Measurements from ENCODE around the gene ZNF710. TPM values are rescaled to one million over a fixed set of nuclear protein-coding genes. Genes with fewer than 3 reads are reported as not detected.

Gene ZNF710
- total and polyA plus RNA-seq, 2 of the 8 experiments (the other 6 are each of a cell fraction or from before 2014, with no cell fraction given) = 10.5 to 24.0 TPM

- no peak for FAIRE-seq
- H3K4me3 ChIP-seq (ENCODE audit: extremely low read depth in 1 of 4, insufficient read depth in 2 of 4, low read depth in 3 of 4, low read length in 4 of 4) = no peak overlapping the region
- H2AK5ac ChIP-seq (ENCODE audit: low read depth, low read length) = no peak overlapping the region
- no peak overlapping the region for H3K4ac ChIP-seq (replicated peaks; ENCODE audit: insufficient read length, low read depth, low read length)
- H2BK5ac ChIP-seq (ENCODE audit: low read depth, low read length) = no peak overlapping the region
- WGBS, 2 experiments (ENCODE audit: extremely low coverage in 1 of 2, insufficient coverage in 1 of 2, insufficient read length in 1 of 2, insufficient replicate concordance in 2 of 2, low coverage in 1 of 2, low lambda C conversion rate in 2 of 2, missing lambda C conversion rate in 1 of 2) = 89% methylated on average over 12 of the region's 12 CpGs; no CpG with 5 or more reads in 1 of the 2 experiments
- H3K9me3 ChIP-seq (ENCODE audit: insufficient read depth in 2 of 2, low read depth in 1 of 2, low read length in 1 of 2) = no peaks in the 10 kb centered on the region
- H3K14ac ChIP-seq (ENCODE audit: insufficient read length) = no peak overlapping the region
- H3K27me3 ChIP-seq (replicated peaks in 1 of 4; ENCODE audit: control insufficient read depth in 3 of 4, extremely low read depth in 1 of 4, insufficient read depth in 3 of 4, low read length in 3 of 4) = no peaks in the 10 kb centered on the region
- no peaks in the 10 kb centered on the region for H3K79me2 ChIP-seq (ENCODE audit: control insufficient read depth in 1 of 2, insufficient read depth in 2 of 2, low read length in 2 of 2)
- H3K18ac ChIP-seq (ENCODE audit: extremely low read depth, low read length) = no peak overlapping the region
- H4K5ac ChIP-seq (ENCODE audit: insufficient read length, low read depth, low read length) = no peak overlapping the region
- DNase-seq (ENCODE audit: low read depth in 1 of 2, low spot score in 2 of 2) = no peak
- no peak overlapping the region for H4K91ac ChIP-seq (replicated peaks; ENCODE audit: insufficient read length, low read length)
- POLR2A ChIA-PET (ENCODE audit: partially characterized antibody) = no interaction called here
- H3K9ac ChIP-seq (replicated peaks in 1 of 4; ENCODE audit: extremely low read depth in 1 of 4, low read depth in 3 of 4, low read length in 3 of 4) = no peak overlapping the region; a peak in 2 of 7 replicates
- no peak overlapping the region for H2AFZ ChIP-seq (ENCODE audit: low read length)
- 0 out of 2 replicates have a peak, but pooled peaks cover 1% of the 10 kb centered on the region for H3K79me1 ChIP-seq (ENCODE audit: low read depth, low read length)
- H2BK120ac ChIP-seq (replicated peaks; ENCODE audit: low read depth, low read length) = no peak overlapping the region
- H3K4me1 ChIP-seq (replicated peaks in 1 of 4; ENCODE audit: control insufficient read depth in 3 of 4, insufficient read depth in 4 of 4, low read length in 3 of 4) = peaks cover 4 to 6% (median 5%) of the 10 kb centered on the region in 4 experiments; a peak in 5 of 7 replicates
- H2BK20ac ChIP-seq (ENCODE audit: low read length) = no peak overlapping the region
- H2BK15ac ChIP-seq (ENCODE audit: low read length) = no peak overlapping the region
- no peak overlapping the region for H3K27ac ChIP-seq (ENCODE audit: low read depth, low read length)
- peaks cover 0 to 10% (median 0%) of the 10 kb centered on the region in 4 experiments; a peak in 4 of 8 replicates for H3K36me3 ChIP-seq (ENCODE audit: control insufficient read depth in 2 of 4, insufficient read depth in 4 of 4, low read length in 3 of 4)
- H3K4me2 ChIP-seq (ENCODE audit: insufficient read depth in 1 of 2, low read depth in 2 of 2, low read length in 2 of 2) = no peak overlapping the region
- no peak overlapping the region for H2BK12ac ChIP-seq (ENCODE audit: low read depth, low read length)
- H3K56ac ChIP-seq (replicated peaks; ENCODE audit: insufficient read length, low read depth, low read length) = no peak overlapping the region
- TF ChIP-seq BACH1 (IDR thresholded peaks at IDR 0.05; ENCODE audit: low read length) = no peak
- TF ChIP-seq SP1 (IDR thresholded peaks at IDR 0.05; ENCODE audit: low read depth, low read length) = no peak
- TF ChIP-seq SAP30 (IDR thresholded peaks at IDR 0.05; ENCODE audit: insufficient read depth, insufficient replicate concordance, low read length) = no peak
- TF ChIP-seq RXRA (IDR thresholded peaks at IDR 0.05; ENCODE audit: insufficient read depth, low read depth, low read length) = no peak
- TF ChIP-seq TCF12 (IDR thresholded peaks at IDR 0.05; ENCODE audit: low read depth, low read length) = no peak
- no peak for TF ChIP-seq POLR2AphosphoS5 (IDR thresholded peaks at IDR 0.05; ENCODE audit: low read depth, low read length)
- H3K23ac ChIP-seq (ENCODE audit: insufficient read length) = no peak overlapping the region
- no peak overlapping the region for H4K8ac ChIP-seq (ENCODE audit: extremely low read depth, insufficient read depth, low read length)
- H3K23me2 ChIP-seq (ENCODE audit: low read depth, low read length) = no peaks in the 10 kb centered on the region
- peaks cover 0 to 4% of the 10 kb centered on the region in 2 experiments for H4K20me1 ChIP-seq (replicated peaks in 1 of 2; ENCODE audit: control insufficient read depth in 1 of 2, insufficient read depth in 2 of 2, low read length in 2 of 2)
- CTCF ChIA-PET (ENCODE audit: partially characterized antibody) = interaction anchor here (0.7 to 7.4 kb wide), 5 partner anchors 9 to 180 kb away, joined by 3 to 99 read pairs (median 3); partner anchors contain the start of gene AP3S2
These were observed 72.9 kb downstream of the ZNF710 start for GRCh38 chr15:90074023-90074422.

Data from H1 (cell line).